Tibial artery (tissue), 4 donors: ENCODE results near the gene ELAVL4.

Source experiments
- DNase-seq, 2 donors: peaks; one replicate each; pipeline ENCODE4 v3.0.0-alpha.2; 2019
- H3K27ac ChIP-seq, 2 donors: fragments of 200-600 bp; sonication (generic) in 1 of 2; 1 replicate in 1 of 2; 2 replicates in 1 of 2; pipeline ENCODE4 v1.5.1; 2018 to 2019; ENCODE audit warnings: mild to moderate bottlenecking in 1 of 2
- H3K27me3 ChIP-seq, 2 donors: fragments of 200-600 bp; sonication (generic) in 1 of 2; one replicate each; pipeline versions ENCODE4 v1.5.1 to v1.6.0; 2016 to 2019
- H3K36me3 ChIP-seq, 3 donors: fragments of 200-600 bp; sonication (generic) in 2 of 3; one replicate each; pipeline ENCODE4 v1.5.1; 2016 to 2019; ENCODE audit warnings: mild to moderate bottlenecking in 2 of 3
- H3K4me1 ChIP-seq, 4 donors: fragments of 200-600 bp; sonication (generic) in 2 of 4; 1 replicate in 3 of 4; 2 replicates in 1 of 4; pipeline ENCODE4 v1.5.1; 2016 to 2019
- H3K4me3 ChIP-seq, 2 donors: fragments of 200-600 bp; sonication (generic) in 1 of 2; 1 replicate in 1 of 2; 2 replicates in 1 of 2; pipeline ENCODE4 v1.5.1; 2018 to 2019; ENCODE audit warnings: mild to moderate bottlenecking in 2 of 2
- H3K9me3 ChIP-seq, 3 donors: fragments of 200-600 bp; sonication (generic) in 1 of 3; one replicate each; pipeline ENCODE4 v1.5.1; 2016 to 2019
- intact Hi-C: fragments of 100-400 bp; cut with DNase I; formaldehyde crosslinking; loops from one replicate; pipeline ENCODE4 v1.15.0; 2023; ENCODE audit warnings: low total_unique reads
- TF ChIP-seq, protein P1 (sequence below), 2 experiments: fragments of 200-600 bp in 1 of 2; fragments of 450-650 bp in 1 of 2; IDR thresholded peaks; one replicate each; pipeline ENCODE4 v1.5.1; 2017 to 2019; ENCODE audit warnings: antibody characterized with exemption in 2 of 2, mild to moderate bottlenecking in 1 of 2, moderate library complexity in 1 of 2

ELAVL4 gene

GRCh38 chr1:50237056-50237455 is 128.3 kb downstream of the ELAVL4 start:
- intact Hi-C loops = no loop called here
- TF ChIP-seq, protein P1, sequence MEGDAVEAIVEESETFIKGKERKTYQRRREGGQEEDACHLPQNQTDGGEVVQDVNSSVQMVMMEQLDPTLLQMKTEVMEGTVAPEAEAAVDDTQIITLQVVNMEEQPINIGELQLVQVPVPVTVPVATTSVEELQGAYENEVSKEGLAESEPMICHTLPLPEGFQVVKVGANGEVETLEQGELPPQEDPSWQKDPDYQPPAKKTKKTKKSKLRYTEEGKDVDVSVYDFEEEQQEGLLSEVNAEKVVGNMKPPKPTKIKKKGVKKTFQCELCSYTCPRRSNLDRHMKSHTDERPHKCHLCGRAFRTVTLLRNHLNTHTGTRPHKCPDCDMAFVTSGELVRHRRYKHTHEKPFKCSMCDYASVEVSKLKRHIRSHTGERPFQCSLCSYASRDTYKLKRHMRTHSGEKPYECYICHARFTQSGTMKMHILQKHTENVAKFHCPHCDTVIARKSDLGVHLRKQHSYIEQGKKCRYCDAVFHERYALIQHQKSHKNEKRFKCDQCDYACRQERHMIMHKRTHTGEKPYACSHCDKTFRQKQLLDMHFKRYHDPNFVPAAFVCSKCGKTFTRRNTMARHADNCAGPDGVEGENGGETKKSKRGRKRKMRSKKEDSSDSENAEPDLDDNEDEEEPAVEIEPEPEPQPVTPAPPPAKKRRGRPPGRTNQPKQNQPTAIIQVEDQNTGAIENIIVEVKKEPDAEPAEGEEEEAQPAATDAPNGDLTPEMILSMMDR (IDR thresholded peaks at IDR 0.05) = no peak
- Histone ChIP-seq H3K27ac (no peak overlapping the region), H3K4me1 (no peaks in the 10 kb centered on the region), H3K36me3 (no peaks in the 10 kb centered on the region), H3K9me3 (no peaks in the 10 kb centered on the region), H3K27me3 (peaks cover 0 to 4% of the 10 kb centered on the region in 2 donors), H3K4me3 (no peak overlapping the region)
- DNase-seq = no peak

DNA sequence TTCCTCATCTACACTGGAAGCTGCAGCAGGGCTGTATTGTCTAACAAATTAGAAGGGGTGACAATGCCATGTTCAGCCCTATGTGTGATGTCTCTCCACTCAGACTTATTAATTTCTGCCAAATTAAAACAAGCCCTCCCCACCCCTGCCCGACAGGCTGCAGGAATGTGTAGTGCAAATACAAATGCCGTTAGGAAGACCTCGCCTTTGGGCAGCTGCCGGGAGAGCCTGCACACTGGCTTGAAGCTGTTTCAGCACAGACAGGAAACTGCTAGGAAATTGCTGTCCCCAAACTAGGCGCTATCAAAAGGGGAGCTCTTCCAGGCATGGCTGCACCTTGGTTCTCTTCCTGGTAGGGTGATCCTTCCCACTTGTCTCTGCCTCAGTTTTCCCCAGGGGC is 135.2 kb downstream of the ELAVL4 start:
- H3K27ac ChIP-seq = no peak overlapping the region
- H3K36me3 ChIP-seq = no peaks in the 10 kb centered on the region
- no peaks in the 10 kb centered on the region for H3K9me3 ChIP-seq
- H3K4me3 ChIP-seq = no peak overlapping the region
- DNase-seq = no peak
- TF ChIP-seq, protein P1 (IDR thresholded peaks at IDR 0.05) = no peak
- H3K4me1 ChIP-seq = no peaks in the 10 kb centered on the region
- intact Hi-C loops = no loop called here
- H3K27me3 ChIP-seq = peaks cover 0 to 4% of the 10 kb centered on the region in 2 donors

DNA sequence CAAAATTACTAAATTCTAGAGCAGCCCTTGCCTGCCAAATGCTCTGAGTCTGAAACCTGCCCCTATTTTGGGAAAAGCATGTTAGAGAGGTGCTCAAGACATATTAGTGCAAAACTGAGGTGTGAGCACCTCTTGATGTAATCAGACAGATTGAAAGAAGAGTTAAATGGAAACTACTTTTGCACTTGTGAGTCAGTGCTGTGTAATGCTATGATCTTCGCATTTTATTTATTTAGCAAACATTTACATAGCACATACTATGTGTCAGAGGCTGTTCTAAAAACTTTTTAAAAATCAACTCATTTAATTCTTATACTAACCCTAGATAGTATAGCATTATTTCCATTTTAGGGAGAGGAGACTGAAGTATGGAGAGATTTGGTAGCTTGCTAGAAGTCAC is 138.1 kb downstream of the ELAVL4 start:
- Histone ChIP-seq H3K9me3 (no peaks in the 10 kb centered on the region), H3K27me3 (peaks cover 0 to 7% of the 10 kb centered on the region in 2 donors), H3K36me3 (no peaks in the 10 kb centered on the region), H3K4me1 (no peaks in the 10 kb centered on the region), H3K4me3 (no peak overlapping the region), H3K27ac (no peak overlapping the region)
- TF ChIP-seq, protein P1 (IDR thresholded peaks at IDR 0.05) = no peak
- no peak for DNase-seq
- intact Hi-C loops = no loop called here

- Histone ChIP-seq H3K27me3 (peaks cover 0 to 4% of the 10 kb centered on the region in 2 donors), H3K4me1 (no peaks in the 10 kb centered on the region), H3K27ac (no peak overlapping the region), H3K36me3 (no peaks in the 10 kb centered on the region), H3K9me3 (no peaks in the 10 kb centered on the region), H3K4me3 (no peak overlapping the region)
- TF ChIP-seq, protein P1 (IDR thresholded peaks at IDR 0.05) = no peak
- intact Hi-C loops = no loop called here
- DNase-seq = no peak
Observed at GRCh38 chr1:50251702-50252101, 143.0 kb downstream of the ELAVL4 start.

DNA sequence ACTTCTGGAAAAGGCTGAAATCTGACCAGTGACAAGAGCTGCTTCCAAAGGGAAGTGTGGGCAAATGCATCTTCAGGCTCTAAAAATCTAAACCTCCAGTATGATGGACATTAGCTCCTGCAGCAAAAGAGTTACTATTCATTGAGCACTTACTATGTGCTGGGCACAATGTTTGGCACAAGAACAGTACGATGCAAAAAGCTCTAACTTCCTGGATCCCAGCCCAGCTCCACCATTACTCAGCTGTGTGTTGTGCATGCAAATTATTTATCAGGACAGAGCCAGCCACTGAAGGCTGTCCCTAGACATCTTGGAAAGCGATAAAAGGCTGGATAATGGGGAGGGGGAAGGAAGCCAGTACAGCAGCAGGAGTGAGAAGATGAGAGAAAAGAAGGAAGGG is 143.5 kb downstream of the ELAVL4 start:
- TF ChIP-seq, protein P1 (IDR thresholded peaks at IDR 0.05) = no peak

More for the DNA sequence above, 143.5 kb downstream of the ELAVL4 start:
- no peaks in the 10 kb centered on the region for H3K9me3 ChIP-seq
- intact Hi-C loops = no loop called here
- no peaks in the 10 kb centered on the region for H3K4me1 ChIP-seq
- peaks cover 0 to 4% of the 10 kb centered on the region in 2 donors for H3K27me3 ChIP-seq
- H3K4me3 ChIP-seq = no peak overlapping the region
- no peak overlapping the region for H3K27ac ChIP-seq
- DNase-seq = no peak
- H3K36me3 ChIP-seq = no peaks in the 10 kb centered on the region
